ENCODE measurements around the gene SARS1.

The SARS1 gene

DNA sequence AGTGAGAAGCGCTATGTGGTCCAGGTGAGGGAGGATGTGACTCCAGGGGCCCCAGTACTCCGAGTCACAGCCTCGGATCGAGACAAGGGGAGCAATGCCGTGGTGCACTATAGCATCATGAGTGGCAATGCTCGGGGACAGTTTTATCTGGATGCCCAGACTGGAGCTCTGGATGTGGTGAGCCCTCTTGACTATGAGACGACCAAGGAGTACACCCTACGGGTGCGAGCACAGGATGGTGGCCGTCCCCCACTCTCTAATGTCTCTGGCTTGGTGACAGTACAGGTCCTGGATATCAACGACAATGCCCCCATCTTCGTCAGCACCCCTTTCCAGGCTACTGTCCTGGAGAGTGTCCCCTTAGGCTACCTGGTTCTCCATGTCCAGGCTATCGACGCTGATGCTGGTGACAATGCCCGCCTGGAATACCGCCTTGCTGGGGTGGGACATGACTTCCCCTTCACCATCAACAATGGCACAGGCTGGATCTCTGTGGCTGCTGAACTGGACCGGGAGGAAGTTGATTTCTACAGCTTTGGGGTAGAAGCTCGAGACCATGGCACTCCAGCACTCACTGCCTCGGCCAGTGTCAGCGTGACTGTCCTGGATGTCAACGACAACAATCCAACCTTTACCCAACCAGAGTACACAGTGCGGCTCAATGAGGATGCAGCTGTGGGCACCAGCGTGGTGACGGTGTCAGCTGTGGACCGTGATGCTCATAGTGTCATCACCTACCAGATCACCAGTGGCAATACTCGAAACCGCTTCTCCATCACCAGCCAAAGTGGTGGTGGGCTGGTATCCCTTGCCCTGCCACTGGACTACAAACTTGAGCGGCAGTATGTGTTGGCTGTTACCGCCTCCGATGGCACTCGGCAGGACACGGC, 37.8 kb downstream of the SARS1 start:
- DNase-seq, result no peak

DNA sequence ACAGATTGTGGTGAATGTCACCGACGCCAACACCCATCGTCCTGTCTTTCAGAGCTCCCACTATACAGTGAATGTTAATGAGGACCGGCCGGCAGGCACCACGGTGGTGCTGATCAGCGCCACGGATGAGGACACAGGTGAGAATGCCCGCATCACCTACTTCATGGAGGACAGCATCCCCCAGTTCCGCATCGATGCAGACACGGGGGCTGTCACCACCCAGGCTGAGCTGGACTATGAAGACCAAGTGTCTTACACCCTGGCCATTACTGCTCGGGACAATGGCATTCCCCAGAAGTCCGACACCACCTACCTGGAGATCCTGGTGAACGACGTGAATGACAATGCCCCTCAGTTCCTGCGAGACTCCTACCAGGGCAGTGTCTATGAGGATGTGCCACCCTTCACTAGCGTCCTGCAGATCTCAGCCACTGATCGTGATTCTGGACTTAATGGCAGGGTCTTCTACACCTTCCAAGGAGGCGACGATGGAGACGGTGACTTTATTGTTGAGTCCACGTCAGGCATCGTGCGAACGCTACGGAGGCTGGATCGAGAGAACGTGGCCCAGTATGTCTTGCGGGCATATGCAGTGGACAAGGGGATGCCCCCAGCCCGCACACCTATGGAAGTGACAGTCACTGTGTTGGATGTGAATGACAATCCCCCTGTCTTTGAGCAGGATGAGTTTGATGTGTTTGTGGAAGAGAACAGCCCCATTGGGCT, 38.6 kb downstream of the SARS1 start:
- DNase-seq, result no peak

DNA sequence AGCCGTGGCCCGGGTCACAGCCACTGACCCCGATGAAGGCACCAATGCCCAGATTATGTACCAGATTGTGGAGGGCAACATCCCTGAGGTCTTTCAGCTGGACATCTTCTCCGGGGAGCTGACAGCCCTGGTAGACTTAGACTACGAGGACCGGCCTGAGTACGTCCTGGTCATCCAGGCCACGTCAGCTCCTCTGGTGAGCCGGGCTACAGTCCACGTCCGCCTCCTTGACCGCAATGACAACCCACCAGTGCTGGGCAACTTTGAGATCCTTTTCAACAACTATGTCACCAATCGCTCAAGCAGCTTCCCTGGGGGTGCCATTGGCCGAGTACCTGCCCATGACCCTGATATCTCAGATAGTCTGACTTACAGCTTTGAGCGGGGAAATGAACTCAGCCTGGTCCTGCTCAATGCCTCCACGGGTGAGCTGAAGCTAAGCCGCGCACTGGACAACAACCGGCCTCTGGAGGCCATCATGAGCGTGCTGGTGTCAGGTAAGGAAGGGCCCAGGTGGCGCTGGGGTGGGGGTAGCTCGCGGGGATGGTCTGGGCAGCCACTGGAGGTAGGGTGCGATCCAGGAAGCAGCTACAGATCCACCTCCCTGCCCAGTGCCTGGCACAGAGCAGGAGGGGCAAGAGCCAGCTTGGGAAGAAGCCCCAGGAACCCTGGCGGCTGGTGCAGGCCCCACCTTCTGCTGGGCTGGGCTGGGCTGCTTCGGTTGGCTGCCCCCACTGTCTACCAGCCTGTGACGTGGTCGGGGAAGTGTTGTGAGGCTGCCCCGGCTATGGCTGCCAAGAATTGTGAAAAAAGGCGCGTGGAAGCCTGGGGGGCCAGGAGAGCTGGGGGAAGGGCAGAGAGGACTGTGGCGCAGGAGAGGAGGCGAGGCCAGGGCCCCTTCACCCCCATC, 39.4 kb downstream of the SARS1 start:
- DNase-seq, result no peak

DNA sequence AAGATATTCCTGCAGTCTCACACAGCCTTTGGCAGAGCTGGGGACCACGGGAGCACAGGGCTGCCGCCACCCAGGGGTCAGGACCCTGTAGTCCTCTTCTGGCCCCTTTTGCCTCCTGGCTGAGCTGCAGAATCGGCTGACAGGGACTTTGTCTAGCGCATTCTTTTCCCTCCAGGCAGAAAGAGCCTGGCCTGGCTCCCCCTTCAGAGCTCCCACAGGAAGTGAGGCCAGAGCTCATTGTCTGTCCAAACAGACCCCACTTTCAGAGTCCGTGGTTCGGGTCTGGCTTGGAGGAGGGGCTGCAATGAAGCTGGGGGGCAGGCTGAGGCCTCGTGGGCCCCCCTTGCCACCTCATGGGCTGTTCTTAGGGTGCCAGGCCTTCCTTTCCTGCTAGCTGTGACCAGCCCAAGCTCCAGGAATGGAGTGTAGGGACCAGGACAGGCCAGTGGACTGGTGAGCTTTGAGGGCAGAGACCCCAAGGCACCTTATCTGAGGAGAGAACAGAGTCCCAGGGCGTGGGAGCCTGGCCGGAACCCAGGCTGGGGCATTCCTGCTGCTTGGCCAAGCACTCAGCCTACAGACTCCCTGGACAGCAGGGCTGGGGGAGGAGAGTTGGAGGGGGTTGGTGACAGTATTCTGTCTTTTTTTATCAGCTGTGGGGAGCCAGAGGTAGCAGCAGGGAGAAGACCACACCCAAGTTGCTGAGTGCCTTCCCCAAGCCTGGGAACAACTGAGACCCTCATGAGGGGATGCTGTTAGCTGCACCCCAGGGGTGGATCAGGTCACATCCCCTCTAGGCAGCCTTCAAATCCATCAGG, 40.3 kb downstream of the SARS1 start:
- DNase-seq, result no peak

DNA sequence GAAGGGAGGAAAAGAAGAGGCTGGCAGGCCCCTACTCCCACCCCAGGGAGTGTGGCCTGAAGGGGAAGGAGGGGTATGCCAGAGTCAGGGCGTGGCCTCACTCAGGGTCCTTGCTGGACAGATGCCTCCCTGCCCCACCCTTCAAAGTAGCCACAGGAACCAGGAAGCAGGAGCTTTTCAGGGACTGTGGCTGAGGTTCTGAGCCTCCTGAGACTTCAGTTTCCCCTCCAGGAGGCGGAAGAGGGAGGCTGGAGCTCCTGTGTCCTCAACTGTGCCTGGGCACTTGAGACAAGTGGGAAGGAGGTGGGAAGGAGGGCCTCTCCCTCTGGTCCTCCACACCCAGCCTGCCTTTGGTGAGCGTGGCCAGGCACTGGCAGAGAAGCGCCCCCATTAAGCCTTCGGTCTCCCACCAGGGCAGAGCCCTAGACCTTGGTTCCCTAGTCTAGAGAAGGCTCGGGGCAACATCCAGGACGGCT, 40.9 kb downstream of the SARS1 start:
- DNase-seq, result no peak

DNA sequence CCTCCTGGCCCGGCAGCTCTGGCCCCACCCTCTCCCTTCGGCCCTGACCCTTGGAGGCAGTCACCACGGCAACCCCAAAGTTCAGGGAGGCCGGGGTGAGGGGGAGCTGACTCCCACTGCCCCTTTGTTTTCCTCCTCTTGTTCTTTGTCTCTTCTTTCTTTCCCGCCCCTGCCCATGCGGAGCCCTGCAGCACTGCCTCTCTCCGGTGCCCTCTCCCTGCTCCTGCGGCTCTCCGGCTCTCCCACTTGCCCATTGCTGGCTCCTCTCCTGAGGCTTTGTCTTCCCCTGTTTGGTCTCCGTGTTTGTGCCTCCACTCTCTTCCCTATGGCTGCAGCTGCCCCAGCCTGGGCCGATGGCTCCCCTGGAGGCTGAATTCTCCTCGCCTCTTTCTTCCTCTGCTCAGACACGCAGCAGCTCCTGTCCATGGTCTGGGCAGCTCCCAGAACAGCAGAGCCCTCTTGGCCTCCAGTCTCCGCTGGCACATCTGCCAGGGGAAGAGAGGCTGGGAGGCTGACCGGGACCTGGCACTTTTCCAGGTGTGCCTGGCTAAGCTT, 41.5 kb downstream of the SARS1 start:
- no peak for DNase-seq

DNA sequence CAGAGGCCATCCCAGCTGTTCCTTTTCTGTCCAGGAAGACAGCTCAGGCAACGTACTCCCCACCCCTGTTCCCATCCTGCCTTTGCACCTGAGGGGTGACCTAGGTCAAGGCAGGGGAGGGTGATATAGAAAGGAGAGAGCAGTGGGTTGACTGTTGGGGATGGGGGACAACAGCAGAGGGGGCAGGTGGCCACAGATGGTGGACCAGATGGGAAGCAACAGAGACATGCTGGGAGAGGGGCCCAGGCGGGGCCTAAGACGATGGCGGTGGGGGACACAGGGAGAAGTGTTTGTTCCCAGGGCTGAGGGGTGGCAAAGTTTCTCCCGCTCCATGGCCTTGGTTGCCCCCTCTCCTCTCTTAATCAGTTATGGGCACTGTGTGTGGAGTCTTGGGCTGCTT, 42.0 kb downstream of the SARS1 start:
- DNase-seq, result no peak

DNA sequence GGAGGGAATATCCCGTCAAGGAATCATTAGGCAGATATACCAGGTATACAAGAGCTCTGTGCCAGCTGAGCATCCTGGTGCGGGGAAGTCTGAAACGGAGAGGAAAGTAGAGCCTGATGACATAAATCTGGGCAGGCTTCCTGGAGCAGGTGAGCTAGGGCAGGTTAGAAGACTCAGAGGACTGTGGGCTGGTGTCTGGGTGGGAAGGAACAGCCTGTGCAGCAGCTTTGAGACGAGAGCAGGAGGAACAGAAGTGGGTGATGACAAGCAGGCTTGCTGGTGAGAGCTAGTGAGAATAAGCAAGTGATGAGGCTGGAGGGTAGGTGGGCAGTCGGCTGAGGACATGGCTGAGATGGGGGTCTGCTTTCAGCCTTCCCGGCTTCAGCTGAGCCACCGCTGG, 42.4 kb downstream of the SARS1 start:
- no peak for DNase-seq

DNA sequence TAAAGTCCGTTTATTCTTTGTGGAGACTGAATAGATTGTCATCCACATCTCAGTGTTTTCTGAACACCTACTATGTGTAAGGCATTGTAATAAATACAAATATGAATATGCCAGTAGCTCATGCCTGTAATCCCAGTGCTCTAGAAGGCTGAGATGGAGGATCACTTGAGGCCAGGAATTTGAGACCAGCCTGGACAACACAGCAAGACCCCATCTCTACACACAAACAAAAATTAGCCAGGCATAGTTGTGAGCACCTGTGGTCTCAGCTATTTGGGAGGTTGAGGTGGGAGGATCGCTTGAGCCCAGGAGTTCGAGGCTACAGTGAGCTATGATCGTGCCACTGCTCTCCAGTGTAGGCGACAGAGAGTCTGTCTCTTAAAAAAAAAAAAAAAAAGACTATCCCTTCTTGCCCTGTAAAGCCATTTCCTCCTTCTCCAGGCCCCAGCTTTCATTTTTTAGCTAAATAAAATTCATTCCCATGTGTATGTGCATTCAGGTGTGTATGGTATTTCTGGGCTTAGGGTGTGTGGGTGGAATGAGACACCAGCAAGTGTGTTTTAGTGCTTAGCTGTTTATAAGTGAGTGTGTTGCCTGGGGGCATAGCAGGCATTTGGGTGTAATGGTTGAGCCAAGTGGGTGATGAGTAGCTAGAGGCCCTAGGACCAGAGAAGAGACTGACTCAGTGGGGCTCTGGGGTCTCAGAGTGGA, 43.4 kb downstream of the SARS1 start:
- DNase-seq, result no peak

DNA sequence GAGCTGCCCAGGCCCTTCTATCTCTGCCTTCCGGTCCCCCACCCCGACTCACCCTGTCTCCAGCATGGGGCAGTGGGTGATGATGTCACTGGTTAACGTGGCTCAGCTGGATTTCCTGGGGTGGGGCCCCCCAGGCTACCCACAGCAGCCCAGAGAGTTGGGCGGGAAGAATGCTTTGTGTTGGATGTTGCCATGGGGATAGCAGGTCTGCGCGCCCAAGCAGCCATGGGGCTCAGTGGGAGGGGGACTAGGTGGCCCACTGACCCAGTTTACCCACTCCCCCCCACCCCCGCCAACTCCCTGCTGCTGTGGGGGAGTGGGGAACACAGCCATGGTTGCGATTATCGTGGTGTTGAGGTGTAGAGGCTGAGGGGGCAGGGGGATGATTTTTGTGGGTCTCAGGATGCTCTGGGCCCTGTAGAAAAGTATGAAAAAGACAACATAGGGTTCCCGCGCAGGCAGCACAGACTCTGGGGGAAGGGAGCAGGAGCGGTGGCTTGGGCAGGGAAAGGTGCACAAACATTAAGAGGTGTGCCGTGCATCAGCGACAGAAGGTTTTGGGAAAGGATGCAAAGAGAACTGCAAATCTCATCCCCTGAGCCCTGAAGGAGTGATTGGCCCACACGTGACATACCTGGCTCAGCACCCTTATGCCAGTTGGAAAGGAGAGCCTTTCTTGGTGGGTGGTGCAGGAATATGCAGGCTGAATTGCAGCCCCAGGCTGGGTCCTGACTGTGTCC, 44.1 kb downstream of the SARS1 start:
- no peak for DNase-seq

DNA sequence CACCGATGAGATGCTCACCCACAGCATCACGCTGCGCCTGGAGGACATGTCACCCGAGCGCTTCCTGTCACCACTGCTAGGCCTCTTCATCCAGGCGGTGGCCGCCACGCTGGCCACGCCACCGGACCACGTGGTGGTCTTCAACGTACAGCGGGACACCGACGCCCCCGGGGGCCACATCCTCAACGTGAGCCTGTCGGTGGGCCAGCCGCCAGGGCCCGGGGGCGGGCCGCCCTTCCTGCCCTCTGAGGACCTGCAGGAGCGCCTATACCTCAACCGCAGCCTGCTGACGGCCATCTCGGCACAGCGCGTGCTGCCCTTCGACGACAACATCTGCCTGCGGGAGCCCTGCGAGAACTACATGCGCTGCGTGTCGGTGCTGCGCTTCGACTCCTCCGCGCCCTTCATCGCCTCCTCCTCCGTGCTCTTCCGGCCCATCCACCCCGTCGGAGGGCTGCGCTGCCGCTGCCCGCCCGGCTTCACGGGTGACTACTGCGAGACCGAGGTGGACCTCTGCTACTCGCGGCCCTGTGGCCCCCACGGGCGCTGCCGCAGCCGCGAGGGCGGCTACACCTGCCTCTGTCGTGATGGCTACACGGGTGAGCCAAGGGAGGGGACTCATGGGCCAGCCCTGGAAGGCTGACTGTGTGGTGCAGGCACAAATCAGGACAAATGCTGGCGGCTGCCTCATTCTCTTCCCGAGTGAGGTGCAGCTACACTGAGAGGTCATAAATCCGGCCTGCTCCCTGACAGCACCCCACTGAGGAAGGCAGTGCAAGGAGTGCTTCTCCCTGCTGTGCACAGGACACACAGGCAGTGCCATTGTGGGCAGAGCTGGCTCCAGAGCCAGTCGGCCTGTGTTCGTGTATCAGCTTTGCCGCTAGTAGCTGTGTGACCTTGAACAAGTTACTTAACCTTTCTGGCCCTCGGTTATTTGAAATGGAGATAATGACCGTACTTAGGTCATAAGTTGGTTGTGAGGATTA, 45.1 kb downstream of the SARS1 start:
- DNase-seq, result no peak

DNA sequence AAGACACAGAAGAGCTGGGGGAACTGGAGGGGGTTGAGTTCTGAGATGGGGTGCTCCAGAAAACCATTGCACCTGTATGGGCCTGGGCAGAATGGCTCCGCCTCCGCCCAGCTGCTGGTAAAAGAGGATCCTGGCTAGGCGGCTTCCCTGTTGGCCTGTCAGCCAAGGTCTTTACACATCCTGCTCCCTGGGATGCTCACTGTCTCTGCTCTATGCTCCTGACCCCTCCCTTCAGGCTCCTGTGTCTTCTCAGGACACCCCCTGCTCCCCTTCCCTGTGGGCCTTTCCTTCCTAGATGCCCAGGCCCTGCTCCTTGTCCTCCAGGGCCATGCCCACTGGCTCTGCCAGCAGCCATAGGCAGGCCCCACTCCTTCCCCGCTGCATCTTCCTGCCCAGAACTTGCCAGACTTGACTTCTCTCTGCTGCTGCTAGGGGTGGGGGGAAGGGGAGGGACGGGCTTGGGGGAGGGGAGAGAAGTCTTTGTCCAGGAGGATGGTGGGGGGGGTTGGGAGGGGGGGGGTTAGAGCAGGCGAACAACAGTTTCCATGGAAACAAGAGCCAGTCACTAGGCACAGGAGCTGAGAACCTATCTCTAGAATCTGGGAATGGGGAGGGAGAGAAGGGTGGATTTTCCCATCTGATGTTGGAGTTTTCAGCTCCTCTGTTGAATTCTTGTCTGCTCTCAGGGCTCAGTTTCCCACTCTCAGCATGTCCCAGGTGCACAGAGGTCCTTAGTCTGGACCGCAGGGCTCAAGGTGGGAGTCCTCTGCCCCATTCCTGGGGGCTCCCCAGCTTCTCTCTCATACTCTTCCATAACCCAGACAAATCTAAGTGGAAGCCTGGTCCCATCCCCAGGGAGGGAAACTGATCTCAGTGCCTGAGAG, 46.2 kb downstream of the SARS1 start:
- DNase-seq, result no peak

DNA sequence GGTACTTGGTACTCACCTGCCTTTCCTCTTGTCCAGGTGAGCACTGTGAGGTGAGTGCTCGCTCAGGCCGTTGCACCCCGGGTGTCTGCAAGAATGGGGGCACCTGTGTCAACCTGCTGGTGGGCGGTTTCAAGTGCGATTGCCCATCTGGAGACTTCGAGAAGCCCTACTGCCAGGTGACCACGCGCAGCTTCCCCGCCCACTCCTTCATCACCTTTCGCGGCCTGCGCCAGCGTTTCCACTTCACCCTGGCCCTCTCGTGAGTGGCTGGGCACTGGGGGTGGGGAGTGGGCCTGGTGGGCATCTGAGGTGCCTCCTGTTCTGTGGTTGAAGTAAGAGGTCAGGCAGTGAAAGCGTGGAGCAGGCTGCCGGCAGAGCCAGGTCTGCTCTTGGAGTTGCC, 47.3 kb downstream of the SARS1 start:
- DNase-seq, result no peak

DNA sequence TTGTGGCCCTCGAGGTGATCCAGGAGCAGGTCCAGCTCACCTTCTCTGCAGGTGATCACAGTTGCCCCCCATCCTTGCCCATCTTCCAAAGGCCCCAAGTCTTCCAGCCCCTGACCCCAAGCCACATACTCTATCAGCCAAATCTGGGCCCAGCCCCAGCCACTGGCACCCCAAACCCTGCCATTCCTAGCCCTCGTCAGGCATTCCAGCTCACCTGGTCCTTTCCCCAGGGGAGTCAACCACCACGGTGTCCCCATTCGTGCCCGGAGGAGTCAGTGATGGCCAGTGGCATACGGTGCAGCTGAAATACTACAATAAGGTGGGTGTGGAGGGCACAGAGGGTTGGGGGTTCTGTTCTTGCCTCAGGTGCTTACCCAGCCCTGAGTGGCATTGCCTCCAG, 47.9 kb downstream of the SARS1 start:
- no peak for DNase-seq

DNA sequence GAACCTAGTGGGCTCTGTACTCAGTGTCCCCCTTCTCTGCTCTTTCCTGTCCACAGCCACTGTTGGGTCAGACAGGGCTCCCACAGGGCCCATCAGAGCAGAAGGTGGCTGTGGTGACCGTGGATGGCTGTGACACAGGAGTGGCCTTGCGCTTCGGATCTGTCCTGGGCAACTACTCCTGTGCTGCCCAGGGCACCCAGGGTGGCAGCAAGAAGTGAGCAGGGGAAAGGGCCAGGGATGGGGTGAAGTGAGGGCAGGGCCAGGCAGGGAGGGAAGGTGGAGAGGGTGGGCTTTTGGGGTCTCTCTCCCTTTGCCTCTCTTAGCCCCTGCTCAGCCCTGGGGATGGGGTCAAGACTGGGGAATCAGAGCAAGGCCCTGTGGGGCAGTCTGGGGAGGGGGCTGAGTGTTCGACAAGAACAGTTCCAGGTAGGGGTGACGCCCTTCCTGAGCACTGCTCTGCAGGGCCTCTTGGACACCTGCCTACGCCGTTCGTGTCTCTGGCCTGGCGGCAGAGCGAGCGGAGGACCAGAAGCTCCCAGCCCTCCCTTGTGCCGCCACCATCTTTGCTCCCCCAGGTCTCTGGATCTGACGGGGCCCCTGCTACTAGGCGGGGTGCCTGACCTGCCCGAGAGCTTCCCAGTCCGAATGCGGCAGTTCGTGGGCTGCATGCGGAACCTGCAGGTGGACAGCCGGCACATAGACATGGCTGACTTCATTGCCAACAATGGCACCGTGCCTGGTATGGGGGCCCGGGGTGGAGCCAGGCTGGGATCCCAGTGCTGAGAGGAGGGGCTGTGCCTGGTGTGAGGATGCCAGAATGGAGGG, 48.7 kb downstream of the SARS1 start:
- DNase-seq, result no peak

DNA sequence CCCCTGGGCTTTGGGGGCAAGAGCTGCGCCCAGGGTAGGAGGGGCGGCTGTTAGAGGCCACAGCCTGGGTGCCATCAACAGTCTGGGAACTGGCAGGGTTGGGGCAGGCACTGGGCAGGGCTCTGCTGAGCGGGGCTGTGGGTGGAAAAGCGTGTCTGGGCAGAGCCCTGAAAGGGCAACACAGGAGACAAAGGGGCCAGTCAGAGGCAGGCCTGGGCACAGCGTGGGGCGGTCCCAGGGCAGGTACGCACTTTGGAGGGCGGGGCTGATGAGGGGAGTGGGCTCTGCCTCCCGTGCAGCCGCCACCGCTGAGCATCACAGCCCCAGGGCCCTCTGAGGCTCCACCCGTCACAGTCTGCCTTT, 49.5 kb downstream of the SARS1 start:
- DNase-seq, result no peak
